Measurements from ENCODE around the gene CKLF.
"Not testable (repeated sequence)": the region's sequence is repeated elsewhere in the genome, so short reads cannot be mapped to it uniquely, and the experiment has no call there.

The CKLF gene

GRCh38 chr16:66568355-66568754 lies 16.0 kb downstream of the CKLF start:
- DNase-seq (ENCODE audit: low read depth, low spot score), result no peak

GRCh38 chr16:66569131-66569530 lies 16.8 kb downstream of the CKLF start:
- DNase-seq (ENCODE audit: low read depth, low spot score), result no peak

GRCh38 chr16:66569827-66570405 lies 17.5 kb downstream of the CKLF start:
- no peak for DNase-seq (ENCODE audit: low read depth, low spot score)

- no peak for DNase-seq (ENCODE audit: low read depth, low spot score)
Measured at GRCh38 chr16:66572356-66572755, 20.0 kb downstream of the CKLF start.

- no peak for DNase-seq (ENCODE audit: low read depth, low spot score)
Measured at GRCh38 chr16:66574081-66574480, 21.7 kb downstream of the CKLF start.

- DNase-seq (ENCODE audit: low read depth, low spot score), result no peak
Measured at GRCh38 chr16:66574531-66574930, 22.2 kb downstream of the CKLF start.

- no peak for DNase-seq (ENCODE audit: low read depth, low spot score)
Measured at GRCh38 chr16:66575060-66575459, 22.7 kb downstream of the CKLF start.

- DNase-seq (ENCODE audit: low read depth, low spot score), result no peak
Measured at GRCh38 chr16:66576296-66576695, 23.9 kb downstream of the CKLF start.

- no peak for DNase-seq (ENCODE audit: low read depth, low spot score)
Measured at GRCh38 chr16:66578651-66579531, 26.5 kb downstream of the CKLF start, which contains the start of gene CMTM2. TSS of gene CMTM2 (plus strand) at chr16:66579463. CDS start at chr16:66579608, 145 bp downstream.

- DNase-seq (ENCODE audit: low read depth, low spot score), result no peak
Measured at GRCh38 chr16:66580605-66581209, 28.3 kb downstream of the CKLF start.

- no peak for DNase-seq (ENCODE audit: low read depth, low spot score)
Measured at GRCh38 chr16:66581246-66581952, 29.0 kb downstream of the CKLF start.

- DNase-seq (ENCODE audit: low read depth, low spot score), result no peak
Measured at GRCh38 chr16:66585481-66586239, 33.3 kb downstream of the CKLF start.

GRCh38 chr16:66587881-66588600 lies 35.7 kb downstream of the CKLF start:
- DNase-seq (ENCODE audit: low read depth, low spot score), result no peak

- no peak for DNase-seq (ENCODE audit: low read depth, low spot score)
Measured at GRCh38 chr16:66588981-66589713, 36.8 kb downstream of the CKLF start.

GRCh38 chr16:66590322-66590721 lies 37.9 kb downstream of the CKLF start:
- no peak for DNase-seq (ENCODE audit: low read depth, low spot score)

- DNase-seq (ENCODE audit: low read depth, low spot score), result no peak
Measured at GRCh38 chr16:66591018-66591417, 38.6 kb downstream of the CKLF start.

- DNase-seq (ENCODE audit: low read depth, low spot score), result no peak
Measured at GRCh38 chr16:66592241-66592640, 39.9 kb downstream of the CKLF start.

- no peak for DNase-seq (ENCODE audit: low read depth, low spot score)
Measured at GRCh38 chr16:66592814-66593213, 40.4 kb downstream of the CKLF start.

- DNase-seq (ENCODE audit: low read depth, low spot score), result no peak
Measured at GRCh38 chr16:66594739-66595138, 42.4 kb downstream of the CKLF start.

- not testable (repeated sequence) for DNase-seq (ENCODE audit: low read depth, low spot score)
Measured at GRCh38 chr16:66596559-66596958, 44.2 kb downstream of the CKLF start.
